Activated naive CD8-positive, alpha-beta T cell treated with anti-CD3 and anti-CD28 coated beads for 36 hours (primary cell): ENCODE measurements around the gene USP32. TPM values are rescaled to one million over a fixed set of nuclear protein-coding genes. Genes with fewer than 3 reads are reported as not detected.

Experiments
- DNase-seq: peaks from one replicate; pipeline ENCODE4 v3.0.0; 2021
- H3K27ac Mint-ChIP-seq: one replicate; pipeline ENCODE4 v1.8.0; 2022; ENCODE audit warnings: mild to moderate bottlenecking, moderate library complexity, mixed read lengths
- H3K27me3 Mint-ChIP-seq: one replicate; pipeline ENCODE4 v1.8.0; 2022; ENCODE audit warnings: mild to moderate bottlenecking, mixed read lengths
- H3K36me3 Mint-ChIP-seq: one replicate; pipeline ENCODE4 v1.8.0; 2021; ENCODE audit warnings: mild to moderate bottlenecking, mixed read lengths
- H3K4me1 Mint-ChIP-seq: one replicate; pipeline ENCODE4 v1.8.0; 2021; ENCODE audit warnings: mixed read lengths
- H3K4me3 Mint-ChIP-seq: one replicate; pipeline ENCODE4 v1.8.0; 2022; ENCODE audit warnings: mild to moderate bottlenecking, moderate library complexity, mixed read lengths
- H3K9me3 Mint-ChIP-seq: one replicate; pipeline ENCODE4 v1.8.0; 2022; ENCODE audit warnings: mixed read lengths
- total RNA-seq, 2 experiments: library from RNA; stranded (reverse); gene quantifications; one replicate each; pipeline ENCODE4 v1.2.3, GENCODE V29; 2021

USP32 gene
- total RNA-seq, 2 experiments from 2014 or later, result 26.6 to 26.7 TPM

DNA sequence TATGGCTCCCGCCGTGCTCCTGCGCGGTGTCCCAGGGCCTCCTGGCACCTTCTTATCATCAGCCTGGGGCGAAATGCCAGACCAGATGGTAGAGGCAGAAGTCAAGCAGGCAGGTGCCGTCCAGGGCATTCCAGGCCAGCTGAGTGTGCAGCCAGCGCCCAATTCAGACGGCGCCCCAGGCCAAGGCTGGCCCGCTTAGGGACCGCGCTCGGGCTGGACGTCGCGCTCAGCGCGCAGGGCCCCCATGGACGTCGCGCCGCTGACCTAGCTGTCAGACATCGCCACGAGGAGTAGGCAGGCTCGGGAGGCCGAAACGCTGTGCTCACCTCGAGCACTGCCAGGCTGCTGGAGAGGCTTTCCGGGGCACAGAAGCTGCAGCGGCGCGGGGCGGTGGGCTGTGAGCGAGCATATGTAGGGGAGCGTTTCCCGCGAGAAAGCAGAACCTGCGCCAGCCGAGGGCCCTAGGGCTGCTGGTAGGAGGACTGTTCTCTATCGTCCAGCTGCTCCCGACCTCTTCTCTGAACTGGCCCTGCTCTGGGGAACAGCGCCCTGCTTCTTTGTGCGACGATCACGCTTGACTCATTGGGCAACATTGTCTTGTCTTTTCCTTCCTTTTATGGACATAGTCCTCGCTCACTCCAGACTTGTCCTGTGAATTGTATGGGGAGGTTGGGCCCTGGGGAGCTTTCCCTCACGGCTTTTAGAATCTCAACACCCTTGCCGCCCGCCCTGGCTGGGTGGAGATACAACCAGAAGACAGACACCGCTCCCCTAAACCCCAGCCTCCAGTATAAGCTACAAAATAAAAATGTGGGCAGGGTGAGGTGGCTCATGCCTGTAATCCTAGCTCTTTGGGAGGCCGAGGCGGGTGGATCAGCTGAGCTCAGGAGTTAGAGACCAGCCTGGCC lies 250.6 kb downstream of the USP32 start:
- Mint-ChIP-seq H3K36me3 (no peaks in the 10 kb centered on the region), H3K4me3 (no peak overlapping the region), H3K9me3 (no peaks in the 10 kb centered on the region), H3K27ac (no peak overlapping the region), H3K4me1 (peaks cover 12% of the 10 kb centered on the region), H3K27me3 (peaks cover 92% of the 10 kb centered on the region)
- DNase-seq, result no peak

DNA sequence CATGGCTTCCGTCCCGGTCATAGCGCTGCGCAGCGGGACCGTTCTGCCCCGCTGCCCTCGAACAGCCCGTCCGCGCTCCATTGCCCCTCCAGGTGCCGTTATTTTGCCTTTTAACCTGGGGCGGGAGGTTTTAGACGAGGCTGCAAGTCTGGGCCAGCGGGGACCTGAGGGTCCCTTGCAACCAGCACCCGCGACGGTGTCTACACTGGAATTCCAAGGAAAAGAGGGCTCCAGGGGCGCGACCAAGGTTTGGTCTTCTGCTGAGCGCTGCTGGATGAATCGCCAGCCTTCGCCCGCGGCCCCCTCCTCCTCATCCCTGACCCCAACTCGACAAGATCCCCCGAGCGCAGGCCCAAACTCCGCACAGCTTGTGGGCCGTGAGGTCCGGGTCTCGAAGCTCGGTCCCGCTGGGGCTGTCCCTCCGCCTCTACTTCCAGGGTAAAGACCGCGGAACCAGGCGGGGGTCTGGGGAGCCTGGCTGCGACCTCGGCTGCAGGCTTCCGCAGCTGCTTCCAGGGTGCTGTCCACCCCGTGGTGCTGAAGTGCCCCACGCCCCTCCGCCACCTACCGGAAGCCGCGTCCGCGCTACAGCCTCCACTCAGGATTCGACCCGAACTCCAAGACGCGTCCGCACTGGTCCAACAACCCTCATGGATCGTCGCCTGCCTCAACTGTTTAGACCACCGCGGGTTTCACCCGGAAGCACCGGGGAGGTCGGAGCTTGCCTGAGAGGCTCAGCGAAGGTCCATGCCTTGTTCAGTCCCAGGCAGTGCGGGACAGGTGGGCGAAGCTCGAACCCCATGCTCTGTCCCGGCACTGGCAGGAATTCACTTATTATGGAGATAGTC lies 252.3 kb downstream of the USP32 start:
- Mint-ChIP-seq H3K27me3 (peaks cover 82% of the 10 kb centered on the region), H3K27ac (no peak overlapping the region), H3K4me3 (no peak overlapping the region), H3K36me3 (peaks cover 2% of the 10 kb centered on the region), H3K4me1 (peaks cover 22% of the 10 kb centered on the region), H3K9me3 (peaks cover 4% of the 10 kb centered on the region)
- DNase-seq, result peak; percentile 67

DNA sequence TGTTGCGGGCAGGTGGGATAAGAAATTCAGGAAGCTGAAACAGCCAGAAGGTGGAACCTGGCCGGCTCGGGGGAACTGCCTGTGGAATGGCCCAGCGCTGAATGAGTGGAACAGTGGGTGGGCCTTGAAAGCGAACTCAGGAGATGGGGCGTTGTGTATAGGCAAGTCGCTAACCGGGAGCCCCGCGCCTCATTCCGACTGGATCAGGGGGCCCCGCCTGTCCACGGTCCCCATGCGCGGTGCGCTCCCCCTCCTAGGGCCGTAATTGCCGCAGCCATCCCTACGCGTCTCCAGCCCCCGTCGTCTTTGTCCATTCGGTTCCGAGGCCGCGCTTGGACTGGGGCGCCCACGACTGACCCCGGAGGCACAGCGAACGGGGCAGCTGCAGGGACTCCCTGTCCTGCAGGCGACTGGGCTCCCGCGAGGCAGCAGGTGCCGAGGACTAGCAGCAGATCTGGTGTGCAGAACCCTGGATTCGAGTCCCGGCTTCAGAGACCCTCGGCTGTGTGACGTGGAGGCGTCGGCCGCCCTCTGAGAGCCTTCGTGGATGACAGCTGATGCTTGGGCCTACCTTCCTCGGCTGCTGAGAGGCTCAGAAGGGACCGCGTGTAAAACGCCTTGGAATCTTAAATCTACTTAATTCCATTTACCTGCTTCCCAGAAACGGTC lies 253.0 kb downstream of the USP32 start:
- peaks cover 4% of the 10 kb centered on the region for H3K36me3 Mint-ChIP-seq
- peaks cover 75% of the 10 kb centered on the region for H3K27me3 Mint-ChIP-seq
- no peak for DNase-seq
- H3K4me1 Mint-ChIP-seq, result peaks cover 29% of the 10 kb centered on the region
- H3K9me3 Mint-ChIP-seq, result peaks cover 4% of the 10 kb centered on the region
- H3K27ac Mint-ChIP-seq, result no peak overlapping the region
- H3K4me3 Mint-ChIP-seq, result no peak overlapping the region

DNA sequence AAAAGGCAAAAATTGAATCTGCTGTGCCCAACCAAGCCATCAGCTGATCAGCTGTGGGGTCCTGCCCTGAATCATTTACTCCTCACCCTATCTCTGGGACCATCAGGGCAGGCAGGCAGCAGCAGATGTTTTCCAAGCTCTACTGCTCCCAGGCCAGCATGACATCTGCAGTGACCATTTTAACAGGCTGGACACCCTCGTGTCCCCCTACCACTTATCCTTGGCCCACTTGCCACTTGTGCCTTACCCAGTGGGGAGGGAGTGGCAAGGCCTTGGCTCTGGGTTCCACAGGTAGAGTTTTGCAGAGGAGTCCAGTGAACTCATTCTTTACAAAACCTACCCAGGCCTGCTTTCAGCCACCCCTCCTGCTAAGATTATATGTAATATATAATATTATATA lies 254.2 kb downstream of the USP32 start:
- H3K36me3 Mint-ChIP-seq, result peaks cover 10% of the 10 kb centered on the region
- DNase-seq, result no peak
- H3K4me1 Mint-ChIP-seq, result peaks cover 26% of the 10 kb centered on the region
- no peak overlapping the region for H3K4me3 Mint-ChIP-seq
- no peak overlapping the region for H3K27ac Mint-ChIP-seq
- H3K27me3 Mint-ChIP-seq, result peaks cover 64% of the 10 kb centered on the region
- H3K9me3 Mint-ChIP-seq, result peaks cover 4% of the 10 kb centered on the region

DNA sequence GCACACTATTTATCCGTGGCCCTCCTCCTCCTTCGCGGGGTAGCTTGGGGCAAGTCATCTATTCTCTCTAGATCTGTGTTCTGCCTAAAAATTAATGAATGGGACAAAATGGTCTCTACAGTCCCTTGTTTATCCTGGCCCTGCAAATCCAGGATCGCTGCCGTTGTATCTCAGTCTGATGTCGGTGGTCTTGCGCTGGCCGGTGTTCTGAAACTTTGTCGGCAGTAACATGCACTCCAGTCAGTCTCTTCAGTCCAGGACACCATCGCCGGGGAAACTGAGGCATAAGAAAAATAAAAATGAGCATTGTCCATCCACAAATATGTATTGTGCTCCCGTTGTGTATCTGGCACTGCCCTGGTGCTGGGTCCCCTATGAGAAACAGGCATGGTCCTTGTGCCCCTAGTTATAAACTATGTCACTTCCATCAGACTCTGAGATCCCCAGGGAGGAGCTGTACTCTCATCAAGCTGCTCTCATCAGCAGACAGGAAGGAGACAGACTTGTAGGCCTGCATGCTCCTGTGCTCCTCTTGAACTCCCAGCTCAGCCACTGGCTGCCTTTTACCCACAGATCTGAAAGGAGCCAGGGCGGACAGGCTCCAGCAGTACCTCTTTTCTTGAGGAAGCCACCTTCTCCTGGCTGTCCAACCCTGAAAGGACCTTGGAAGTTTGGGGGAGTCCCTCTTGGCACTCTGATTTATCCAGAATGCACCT lies 255.8 kb downstream of the USP32 start:
- no peak for DNase-seq
- Mint-ChIP-seq H3K4me1 (peaks cover 24% of the 10 kb centered on the region), H3K27ac (no peak overlapping the region), H3K36me3 (peaks cover 20% of the 10 kb centered on the region), H3K27me3 (peaks cover 47% of the 10 kb centered on the region), H3K9me3 (peaks cover 4% of the 10 kb centered on the region), H3K4me3 (peak overlapping the region; percentile 92)

DNA sequence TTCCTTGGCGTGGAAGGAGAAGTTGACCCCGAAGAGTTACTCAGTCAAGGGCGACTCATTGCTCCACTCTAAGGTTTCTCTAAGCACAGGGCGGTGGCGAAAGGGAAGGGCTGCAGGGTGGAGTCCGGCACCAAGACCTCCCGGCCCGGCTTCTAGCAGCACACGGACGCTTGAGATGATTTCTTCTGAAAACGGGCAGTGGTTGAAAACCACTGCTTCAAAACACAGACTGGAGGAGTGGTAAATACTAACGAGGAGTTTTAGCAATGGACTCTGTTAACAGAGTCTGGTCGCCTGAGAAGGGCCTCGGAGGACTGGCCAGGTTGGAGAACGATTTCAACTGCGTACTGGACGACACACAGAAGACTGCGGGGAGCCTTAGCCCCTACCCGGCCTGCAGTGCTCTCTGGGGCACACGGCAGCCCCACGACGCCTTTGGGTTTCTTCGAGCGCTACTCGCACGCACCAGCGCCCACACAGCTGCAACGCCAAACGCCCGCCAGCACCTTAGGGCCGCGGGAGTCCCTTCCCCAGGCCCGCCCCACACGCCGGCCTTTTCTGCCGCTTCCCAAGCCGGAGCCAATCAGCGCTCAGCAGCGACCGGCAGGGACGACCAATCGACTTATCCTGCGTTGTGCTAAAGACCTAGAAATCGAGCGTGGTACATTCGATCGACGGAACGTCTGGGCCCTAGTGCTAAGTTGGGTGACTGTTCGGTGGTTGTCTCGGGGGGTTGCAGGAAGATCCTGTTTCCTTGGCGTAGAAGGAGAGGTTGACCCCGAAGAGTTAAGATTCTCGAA lies 256.6 kb downstream of the USP32 start:
- H3K36me3 Mint-ChIP-seq, result peaks cover 21% of the 10 kb centered on the region
- peak overlapping the region; percentile 92 for H3K4me3 Mint-ChIP-seq
- peak overlapping the region; percentile 83 for H3K27ac Mint-ChIP-seq
- H3K27me3 Mint-ChIP-seq, result peaks cover 40% of the 10 kb centered on the region
- DNase-seq, result peak; percentile 86
- H3K9me3 Mint-ChIP-seq, result peaks cover 4% of the 10 kb centered on the region
- peaks cover 24% of the 10 kb centered on the region for H3K4me1 Mint-ChIP-seq

DNA sequence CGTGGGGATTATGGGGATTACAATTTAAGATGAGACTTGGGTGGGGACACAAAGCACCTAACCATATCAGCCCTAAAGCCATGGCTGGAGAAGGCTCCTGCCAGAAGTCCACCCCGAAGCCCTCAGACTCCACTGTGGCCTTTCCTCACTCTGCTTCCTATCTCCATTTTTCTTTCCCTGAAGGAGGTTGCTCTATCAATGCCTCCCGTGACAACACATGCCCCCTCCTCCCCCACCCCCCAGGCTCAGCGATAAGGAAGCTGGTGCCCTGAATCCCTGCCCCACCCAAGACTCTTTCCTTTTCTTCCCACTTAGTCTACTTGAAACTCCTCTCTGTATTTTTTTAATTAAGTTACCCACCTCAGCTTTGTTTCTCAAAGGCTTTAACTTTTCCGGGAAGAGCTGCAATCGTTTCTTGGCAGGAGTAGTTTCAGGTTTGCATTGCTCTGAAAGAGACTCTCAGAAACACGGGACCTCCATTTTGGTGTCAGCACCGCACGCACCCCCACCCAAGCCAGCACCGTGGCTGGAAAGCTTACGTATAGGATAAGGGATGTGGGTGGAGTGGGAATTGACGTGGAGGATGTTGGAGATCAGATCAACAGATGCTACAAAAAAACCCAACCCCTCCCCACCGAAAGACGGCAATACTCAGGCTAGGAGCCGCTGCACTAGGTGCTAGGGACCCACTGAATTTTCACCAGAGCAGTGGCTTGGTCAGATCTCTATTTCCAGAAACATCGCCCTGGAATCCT lies 257.4 kb downstream of the USP32 start:
- peak overlapping the region; percentile 83 for H3K27ac Mint-ChIP-seq
- H3K4me1 Mint-ChIP-seq, result peaks cover 21% of the 10 kb centered on the region
- peaks cover 22% of the 10 kb centered on the region for H3K36me3 Mint-ChIP-seq
- H3K9me3 Mint-ChIP-seq, result peaks cover 4% of the 10 kb centered on the region
- H3K4me3 Mint-ChIP-seq, result peak overlapping the region; percentile 92
- peaks cover 32% of the 10 kb centered on the region for H3K27me3 Mint-ChIP-seq
- no peak for DNase-seq

DNA sequence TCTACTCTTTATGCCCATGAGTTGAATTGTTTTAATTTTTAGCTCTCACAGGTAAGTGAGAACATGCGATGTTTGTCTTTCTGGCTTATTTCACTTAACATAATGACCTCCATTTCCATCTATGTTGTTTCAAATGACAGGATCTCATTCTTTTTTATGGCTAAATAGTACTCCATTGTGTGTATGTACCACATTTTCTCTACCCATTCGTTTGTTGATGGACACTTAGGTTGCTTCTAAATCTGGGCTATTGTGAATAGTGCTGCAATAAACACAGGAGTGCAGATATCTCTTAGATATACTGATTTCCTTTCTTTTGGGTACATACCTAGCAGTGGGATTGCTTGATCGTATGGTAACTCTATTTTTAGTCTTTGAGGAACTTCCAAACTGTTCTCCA lies 261.5 kb downstream of the USP32 start:
- Mint-ChIP-seq H3K4me3 (no peak overlapping the region), H3K4me1 (peaks cover 17% of the 10 kb centered on the region), H3K9me3 (no peaks in the 10 kb centered on the region), H3K27ac (no peak overlapping the region), H3K27me3 (no peaks in the 10 kb centered on the region), H3K36me3 (peaks cover 22% of the 10 kb centered on the region)
- DNase-seq, result no peak

DNA sequence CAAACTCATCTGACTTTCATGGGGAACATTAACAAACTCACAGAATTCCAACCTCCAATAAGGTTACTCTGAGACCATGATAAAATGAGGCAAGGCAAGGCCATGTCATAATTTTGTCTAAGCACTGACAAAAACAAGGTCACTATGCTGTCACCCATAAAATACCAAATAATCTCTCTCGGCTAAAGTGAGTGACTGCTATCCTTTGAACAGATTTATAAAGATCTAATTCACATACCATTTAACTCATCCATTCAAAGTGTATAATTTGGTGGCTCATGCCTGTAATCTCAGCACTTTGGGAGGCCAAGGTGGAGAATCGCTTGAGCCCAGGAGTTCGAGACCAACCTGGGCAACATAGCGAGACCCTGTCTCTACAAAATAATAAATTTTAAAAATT lies 262.8 kb downstream of the USP32 start:
- Mint-ChIP-seq H3K27ac (no peak overlapping the region), H3K4me1 (peaks cover 6% of the 10 kb centered on the region), H3K36me3 (peaks cover 20% of the 10 kb centered on the region), H3K9me3 (no peaks in the 10 kb centered on the region), H3K4me3 (no peak overlapping the region), H3K27me3 (no peaks in the 10 kb centered on the region)
- DNase-seq, result no peak

Other genes with a start within 250 kb of the USP32 start
- not detected for gene CA4, start 242.2 kb downstream of the USP32 start, total RNA-seq
- gene CHCT1, start 30.4 kb upstream of the USP32 start, total RNA-seq, result under 1 TPM in 1 of 2 experiments, not detected in 1; 0.24 TPM
- 10 to 100 TPM; 21.8 to 23.5 TPM for gene APPBP2, start 134.1 kb upstream of the USP32 start, total RNA-seq
- 10 to 100 TPM; 11.6 to 12.9 TPM for gene PPM1D, start 208.1 kb upstream of the USP32 start, total RNA-seq